ENCODE measurements around the gene MARCKSL1.
"Not testable (repeated sequence)": the region's sequence is repeated elsewhere in the genome, so short reads cannot be mapped to it uniquely, and the experiment has no call there.

MARCKSL1 gene

DNA sequence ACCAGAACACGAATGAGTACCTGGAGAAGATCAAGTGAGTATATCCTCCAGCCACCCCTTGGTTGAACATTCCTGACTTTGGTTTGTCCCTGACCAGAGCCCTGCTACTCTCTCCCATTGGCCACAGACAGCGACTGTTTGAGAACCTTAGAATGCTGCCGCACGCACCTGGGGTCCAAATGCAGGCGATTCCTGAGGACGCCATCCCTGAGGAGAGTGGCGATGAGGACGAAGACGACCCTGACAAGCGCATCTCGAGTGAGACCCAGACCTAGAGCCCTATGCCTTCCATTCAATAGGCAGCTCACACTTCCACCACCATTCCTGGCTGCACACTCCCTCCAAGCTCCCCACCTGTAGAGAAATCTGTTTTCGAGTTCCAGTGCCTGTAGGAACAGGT lies 4.5 kb downstream of the MARCKSL1 start:
- no peak for DNase-seq

DNA sequence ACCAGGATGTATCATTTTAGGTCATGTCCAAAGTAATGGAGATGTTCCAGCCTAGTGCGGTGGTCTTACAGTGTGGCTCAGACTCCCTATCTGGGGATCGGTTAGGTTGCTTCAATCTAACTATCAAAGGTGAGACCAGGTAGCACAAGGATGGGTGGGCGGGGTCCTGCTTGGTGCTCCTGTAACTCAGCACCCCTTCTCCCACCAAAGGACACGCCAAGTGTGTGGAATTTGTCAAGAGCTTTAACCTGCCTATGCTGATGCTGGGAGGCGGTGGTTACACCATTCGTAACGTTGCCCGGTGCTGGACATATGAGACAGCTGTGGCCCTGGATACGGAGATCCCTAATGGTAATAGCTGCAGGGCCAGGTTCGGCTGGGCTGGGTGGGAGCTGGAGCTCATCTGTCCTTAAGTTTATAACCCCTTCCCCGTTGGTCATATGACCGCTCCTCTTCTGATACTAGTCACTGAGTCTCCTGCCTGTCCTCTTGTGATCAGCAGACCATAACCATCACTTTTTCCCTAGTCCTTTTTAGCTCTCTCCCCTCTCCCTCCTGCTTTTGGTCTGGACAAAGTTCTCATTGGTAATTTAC lies 5.4 kb downstream of the MARCKSL1 start:
- DNase-seq = no peak

- DNase-seq = no peak
Observed at GRCh38 chr1:32329931-32330466, 6.0 kb downstream of the MARCKSL1 start.

GRCh38 chr1:32327204-32327603 lies 8.8 kb downstream of the MARCKSL1 start:
- DNase-seq = no peak

DNA sequence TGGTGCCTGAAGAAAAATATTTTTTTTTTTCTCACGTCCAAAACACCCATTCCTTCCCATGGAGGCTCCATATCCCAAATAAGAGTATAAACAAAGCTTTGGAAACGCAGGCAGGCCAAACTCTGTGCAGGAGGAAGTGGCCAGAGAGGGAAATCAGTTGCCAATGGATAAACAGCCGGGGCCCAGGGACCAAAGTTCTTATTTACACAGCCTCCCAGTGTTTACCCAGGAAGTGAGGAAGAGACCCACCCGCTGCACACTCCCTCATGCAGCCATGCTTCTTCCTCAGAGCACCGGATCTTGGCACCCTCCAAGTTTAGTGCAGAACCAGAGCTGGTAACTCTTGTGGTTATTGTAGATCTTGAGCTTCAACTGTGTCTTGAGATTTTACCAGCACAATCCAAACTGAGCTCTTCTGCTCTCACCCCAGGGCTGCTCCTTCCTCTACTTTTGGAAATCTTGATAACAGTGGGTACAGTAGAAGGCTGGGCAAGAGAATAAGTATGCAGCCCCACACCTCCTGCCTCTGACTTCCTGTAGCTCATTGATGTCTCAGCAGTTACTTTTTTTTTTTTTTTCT lies 14.2 kb downstream of the MARCKSL1 start:
- no peak for DNase-seq

DNA sequence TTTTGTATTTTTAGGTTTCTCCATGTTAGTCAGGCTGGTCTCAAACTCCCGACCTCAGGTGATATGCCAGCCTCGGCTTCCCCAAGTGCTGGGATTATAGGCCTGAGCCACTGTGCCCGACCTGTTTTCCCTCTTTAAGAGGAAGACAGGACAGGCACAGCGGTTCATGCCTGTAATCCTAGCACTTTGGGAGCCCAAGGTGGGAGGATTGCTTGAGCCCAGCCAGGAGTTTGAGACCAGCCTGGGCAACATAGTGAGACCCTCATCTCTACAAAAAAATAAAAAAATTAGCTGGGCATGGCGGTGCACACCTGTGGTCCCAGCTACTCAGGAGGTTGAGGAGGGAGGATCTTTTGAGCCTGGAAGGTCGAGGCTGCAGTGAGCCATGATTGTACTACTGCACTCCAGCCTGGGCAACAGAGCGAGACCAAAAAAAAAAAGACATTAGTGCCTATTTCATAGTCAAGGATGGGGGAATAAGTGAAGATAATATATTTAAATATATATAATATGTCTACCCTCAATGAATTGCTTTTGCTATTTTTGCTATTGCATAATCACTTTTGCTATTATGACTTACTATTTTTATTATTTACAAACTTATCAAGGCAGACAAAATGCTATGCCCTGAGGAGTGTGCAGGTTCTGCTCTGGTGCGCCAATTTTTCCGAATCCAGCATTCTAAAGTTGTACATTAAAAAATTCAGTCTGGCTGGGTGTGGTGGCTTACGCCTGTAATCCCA lies 17.7 kb downstream of the MARCKSL1 start:
- DNase-seq = no peak

GRCh38 chr1:32316903-32317277 lies 19.1 kb downstream of the MARCKSL1 start:
- no peak for DNase-seq

- no peak for DNase-seq
Observed at GRCh38 chr1:32311709-32312393, 24.2 kb downstream of the MARCKSL1 start.

DNA sequence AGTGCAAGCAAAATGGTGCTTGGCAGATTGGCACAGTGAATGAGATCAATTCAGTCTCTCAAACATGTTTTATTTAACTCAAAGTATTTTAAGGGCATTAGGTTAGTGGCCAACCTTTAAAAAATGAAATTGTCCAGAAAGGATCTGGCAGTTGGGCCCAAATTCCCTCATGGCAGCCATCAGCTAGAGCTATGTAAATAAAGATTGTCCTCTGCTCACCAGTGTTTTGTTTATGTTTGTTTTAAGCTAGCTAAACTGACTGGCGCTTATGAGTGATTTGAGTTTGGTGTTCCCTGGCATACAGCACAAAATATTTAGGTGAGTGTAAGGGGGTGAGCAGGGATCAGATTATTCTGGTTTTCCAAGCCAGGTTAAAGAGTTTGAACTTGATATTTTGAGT lies 26.1 kb downstream of the MARCKSL1 start:
- no peak for DNase-seq

DNA sequence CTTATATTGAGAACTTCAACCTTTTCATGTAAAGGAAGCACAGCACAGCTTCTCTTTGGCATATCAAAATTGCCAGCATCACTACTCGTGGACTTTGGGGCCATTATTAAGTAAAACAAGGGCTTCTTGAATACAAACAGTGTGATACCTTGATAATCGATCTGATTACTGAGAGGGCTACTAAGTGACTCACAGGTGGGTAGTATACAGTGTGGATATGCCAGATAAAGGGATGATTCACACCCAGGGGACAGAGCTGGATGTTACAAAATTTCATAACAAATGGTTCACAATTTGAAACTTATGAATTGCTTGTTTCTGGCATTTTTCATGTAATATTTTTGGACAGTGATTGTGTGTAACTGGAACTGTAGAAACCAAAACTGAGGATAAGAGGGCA lies 28.7 kb downstream of the MARCKSL1 start:
- DNase-seq = no peak

DNA sequence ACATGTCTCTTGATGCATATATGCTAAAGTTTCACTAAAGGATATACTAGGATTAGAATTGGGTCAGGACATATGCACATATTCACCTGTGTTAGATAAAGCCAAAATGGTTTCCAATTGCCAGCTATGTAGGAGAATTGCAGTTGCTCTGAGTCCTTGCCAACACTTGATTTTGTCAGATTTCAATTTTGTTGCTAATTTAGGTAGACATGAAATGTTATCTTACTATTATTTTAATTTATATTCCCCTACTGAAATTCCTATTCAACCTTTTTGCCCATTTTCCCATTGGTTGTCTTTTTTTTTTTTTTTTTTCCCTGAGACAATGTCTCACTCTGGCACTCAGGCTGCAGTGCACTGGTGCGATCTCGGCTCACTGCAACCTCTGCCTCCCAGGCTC lies 30.7 kb downstream of the MARCKSL1 start:
- DNase-seq = no peak

DNA sequence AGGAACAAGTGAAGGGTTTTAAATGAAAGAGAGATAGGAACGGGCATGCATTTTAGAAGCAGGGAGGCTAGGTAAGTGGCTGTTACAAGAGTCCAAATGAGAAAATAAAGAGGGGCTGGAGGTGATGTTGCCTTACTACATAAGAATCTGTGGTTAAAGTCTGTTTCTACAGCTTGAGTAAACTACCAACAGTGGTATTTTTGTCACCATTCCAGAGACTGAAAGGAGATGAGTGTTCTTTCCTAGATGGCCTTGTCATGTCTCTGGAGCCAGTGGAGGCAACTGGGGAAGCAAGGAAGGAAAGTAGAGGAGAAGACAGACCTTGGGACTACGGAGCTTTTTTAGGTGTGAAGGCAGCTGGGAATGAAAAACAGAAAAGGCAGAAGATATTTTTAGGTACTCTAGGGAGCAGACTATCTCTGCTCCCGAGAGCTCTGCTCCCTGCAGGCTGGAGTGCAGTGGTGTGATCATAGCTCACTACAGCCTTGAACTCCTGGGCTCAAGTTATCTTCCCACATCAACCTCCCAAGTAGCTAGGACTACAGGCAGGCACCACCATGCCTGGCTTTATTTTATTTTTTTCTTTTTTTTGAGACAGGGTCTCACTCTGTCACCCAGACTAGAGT lies 31.9 kb downstream of the MARCKSL1 start:
- DNase-seq = no peak

DNA sequence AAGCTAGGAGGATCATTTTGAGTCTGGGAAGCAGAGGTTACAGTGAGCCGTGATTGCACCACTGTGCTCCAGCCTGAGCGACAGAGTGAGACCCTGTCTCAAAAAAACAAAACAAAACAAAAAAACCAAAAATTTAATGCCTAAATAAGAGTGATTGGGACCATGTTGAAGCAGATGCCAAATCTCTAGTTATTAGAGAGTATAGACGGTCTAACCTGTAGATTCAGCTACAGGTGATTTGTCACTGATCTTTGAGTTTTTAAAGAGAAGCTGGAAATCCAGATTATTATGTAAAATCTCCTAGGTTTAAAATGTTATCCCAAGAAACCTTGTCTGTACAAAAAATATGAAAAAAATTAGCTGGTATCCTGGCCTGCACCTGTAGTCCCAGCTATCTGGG lies 32.7 kb downstream of the MARCKSL1 start:
- DNase-seq = no peak

DNA sequence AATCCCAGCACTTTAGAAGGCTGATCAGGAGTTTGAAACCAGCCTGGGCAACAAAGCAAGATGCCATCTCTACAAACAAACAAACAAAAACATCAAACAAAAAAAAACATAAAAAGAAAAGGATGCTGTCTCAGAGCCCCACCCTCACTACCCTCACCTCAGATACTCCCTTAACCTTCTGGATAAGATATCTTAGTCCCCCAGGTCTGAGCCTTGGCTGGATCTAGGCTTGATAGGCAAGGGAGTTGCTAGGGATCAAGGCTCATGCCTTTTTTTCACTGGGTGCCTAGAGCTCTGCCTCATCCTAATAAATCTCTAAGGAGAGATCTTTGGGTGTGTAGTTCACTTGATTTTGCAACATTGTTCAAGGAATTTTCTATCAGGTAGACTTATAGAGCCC lies 36.7 kb downstream of the MARCKSL1 start:
- no peak for DNase-seq

DNA sequence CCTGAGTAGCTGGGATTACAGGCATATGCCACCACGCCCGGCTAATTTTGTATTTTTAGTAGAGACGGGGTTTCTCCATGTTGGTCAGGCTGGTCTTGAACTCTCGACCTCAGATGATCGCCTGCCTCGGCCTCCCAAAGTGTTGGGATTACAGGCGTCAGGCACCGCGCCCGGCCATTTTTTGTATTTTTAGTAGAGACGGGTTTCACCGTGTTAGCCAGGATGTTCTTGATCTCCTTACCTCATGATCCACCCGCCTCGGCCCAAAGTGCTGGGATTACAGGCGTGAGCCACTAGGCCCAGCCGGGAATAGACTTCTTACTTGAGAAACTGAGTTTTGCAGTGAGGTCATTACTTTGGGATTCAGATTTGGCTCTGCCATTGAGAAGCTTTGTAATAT lies 37.8 kb downstream of the MARCKSL1 start:
- not testable (repeated sequence) for DNase-seq

DNA sequence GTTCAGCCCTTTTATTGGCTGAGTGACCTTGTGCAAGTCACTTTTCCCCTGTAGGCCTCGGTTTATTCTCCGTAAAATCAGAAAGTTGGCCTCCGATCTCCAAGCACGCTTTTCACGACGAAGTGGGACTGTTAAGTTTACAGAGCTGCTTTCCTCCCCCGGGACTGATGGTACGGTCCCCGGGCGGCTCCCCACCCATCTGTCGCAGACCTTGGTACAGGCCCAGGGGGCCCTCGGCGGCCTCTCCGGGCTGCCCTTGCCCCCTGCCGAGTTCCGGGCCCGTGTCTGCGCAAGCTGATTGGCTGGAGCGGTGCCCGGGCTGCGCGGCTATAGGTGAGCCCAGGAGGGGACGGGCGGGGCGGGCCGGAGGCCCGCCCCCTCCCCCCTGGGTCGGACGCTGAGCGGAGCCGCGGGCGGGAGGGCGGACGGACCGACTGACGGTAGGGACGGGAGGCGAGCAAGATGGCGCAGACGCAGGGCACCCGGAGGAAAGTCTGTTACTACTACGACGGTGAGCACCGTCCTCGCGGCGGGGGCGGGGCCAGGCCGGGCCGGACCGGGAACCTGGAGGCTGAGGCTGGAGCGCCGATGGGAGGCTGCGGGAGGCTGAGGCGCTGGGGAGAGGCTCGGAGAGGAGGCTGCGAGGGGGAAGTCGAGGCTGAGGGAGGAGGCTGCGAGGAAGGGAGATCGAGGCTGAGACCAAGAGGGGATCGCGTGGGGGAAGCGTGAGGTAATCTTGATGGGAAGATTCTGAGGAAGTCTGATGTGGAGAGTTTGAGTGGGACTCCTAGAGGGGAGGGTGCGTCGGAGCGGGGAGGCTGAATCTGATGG lies 44.1 kb downstream of the MARCKSL1 start, which contains the start of gene HDAC1:
HDAC1 (plus strand) TSS at position 376 of the 831 bp plus-strand sequence; CDS start at position 463, 87 bp downstream.
- DNase-seq = peak; percentile 80

- DNase-seq = no peak
Observed at GRCh38 chr1:32291145-32291707, 44.8 kb downstream of the MARCKSL1 start.

GRCh38 chr1:32289256-32289655 lies 46.8 kb downstream of the MARCKSL1 start:
- DNase-seq = no peak

GRCh38 chr1:32286763-32287162 lies 49.3 kb downstream of the MARCKSL1 start:
- DNase-seq = no peak

- no peak for DNase-seq
Observed at GRCh38 chr1:32285658-32286057, 50.4 kb downstream of the MARCKSL1 start.

GRCh38 chr1:32284777-32285176 lies 51.3 kb downstream of the MARCKSL1 start:
- not testable (repeated sequence) for DNase-seq
